ENCODE data around the gene KIF21B.

GRCh38 chr1:201072922-201073321 is 49.4 kb upstream of the KIF21B start:
- TF ChIP-seq TAF1 (IDR thresholded peaks at IDR 0.05; ENCODE audit: low read depth) = no peak
- no peak for TF ChIP-seq EP300 (IDR thresholded peaks at IDR 0.05; ENCODE audit: borderline replicate concordance)
- no peak for TF ChIP-seq CEBPB (IDR thresholded peaks at IDR 0.05)
